NCI-H2029 (cell line): ENCODE measurements around the gene SHKBP1.

ENCODE experiments used
- DNase-seq: peaks from one replicate; lab custom pipeline; 2025; lab: John Stamatoyannopoulos, UW

Gene SHKBP1

DNA sequence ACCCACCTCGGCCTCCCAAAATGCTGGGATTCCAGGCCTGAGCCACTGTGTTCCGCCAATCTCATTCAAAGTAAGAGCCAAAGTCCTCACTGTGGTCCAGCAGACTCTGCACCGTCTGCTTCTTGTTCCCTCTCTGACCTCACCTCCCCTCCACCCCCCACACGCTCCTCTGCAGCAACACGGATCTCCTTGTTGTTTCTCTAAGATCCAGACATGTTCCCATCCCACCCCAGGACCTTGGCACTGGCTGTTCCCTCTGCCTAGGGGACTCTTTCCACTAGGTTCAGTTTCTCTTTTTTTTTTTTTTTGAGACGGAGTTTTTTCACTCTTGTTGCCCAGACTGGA is 62.9 kb downstream of the SHKBP1 start:
- DNase-seq = no peak

DNA sequence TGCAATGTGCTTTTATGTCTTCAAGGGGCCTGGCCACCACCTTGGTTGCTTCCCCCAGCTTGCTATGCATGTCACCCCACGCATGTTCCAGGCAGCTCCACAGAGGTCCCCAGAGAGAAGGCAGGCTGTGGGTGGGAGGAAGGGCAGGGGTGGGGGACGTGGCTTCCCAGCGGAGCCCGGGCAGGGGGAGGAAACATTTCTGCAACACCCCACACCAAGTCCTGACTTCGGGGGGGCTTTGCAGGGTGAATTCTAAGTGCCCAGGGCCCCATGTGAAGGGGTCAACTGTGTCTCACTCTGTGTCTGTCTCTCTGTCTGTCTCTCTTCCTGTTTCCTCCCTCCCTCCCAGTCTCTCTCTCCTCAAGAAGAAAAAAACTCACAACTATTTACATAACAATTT is 64.1 kb downstream of the SHKBP1 start:
- no peak for DNase-seq
